Measurements from ENCODE around the gene AQP5. TPM values are rescaled to one million over a fixed set of nuclear protein-coding genes. Genes with fewer than 3 reads are reported as not detected.

The AQP5 gene
- total RNA-seq, 4 donors from 2014 or later = not detected

DNA sequence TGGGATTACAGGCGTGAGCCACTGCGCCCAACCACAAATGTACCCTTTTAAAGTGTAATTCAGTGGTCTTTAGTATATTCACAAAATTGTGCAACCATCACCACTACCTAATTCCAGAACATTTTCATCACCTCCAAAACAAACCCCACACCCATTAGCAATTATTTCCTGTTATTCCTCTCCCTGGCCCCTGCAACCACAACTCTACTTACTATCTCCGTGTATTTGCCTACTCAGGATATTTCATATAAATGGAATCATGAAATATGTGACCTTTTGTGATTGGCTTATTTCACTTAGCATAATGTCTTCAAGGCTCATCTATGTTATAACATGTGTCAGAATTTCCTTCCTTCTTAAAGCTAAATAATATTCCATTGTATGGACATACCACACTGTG lies 27.2 kb upstream of the AQP5 start:
- Histone ChIP-seq H3K9me3 (no peaks in the 10 kb centered on the region), H3K4me3 (no peak overlapping the region), H3K27ac (no peak overlapping the region), H3K36me3 (no peaks in the 10 kb centered on the region), H3K4me1 (no peaks in the 10 kb centered on the region), H3K27me3 (no peaks in the 10 kb centered on the region)
- DNase-seq = no peak
- TF ChIP-seq POLR2A (IDR thresholded peaks at IDR 0.05) (no peak), CTCF (IDR thresholded peaks at IDR 0.05) (no peak)

GRCh38 chr12:49936925-49937324 lies 24.7 kb upstream of the AQP5 start:
- TF ChIP-seq CTCF (IDR thresholded peaks at IDR 0.05) = no peak
- TF ChIP-seq POLR2A (IDR thresholded peaks at IDR 0.05) = no peak
- Histone ChIP-seq H3K36me3 (no peaks in the 10 kb centered on the region), H3K27me3 (no peaks in the 10 kb centered on the region), H3K4me3 (no peak overlapping the region), H3K4me1 (no peaks in the 10 kb centered on the region), H3K27ac (no peak overlapping the region), H3K9me3 (no peaks in the 10 kb centered on the region)
- DNase-seq = no peak

- H3K27ac ChIP-seq = no peak overlapping the region
- TF ChIP-seq CTCF (IDR thresholded peaks at IDR 0.05) (no peak), POLR2A (IDR thresholded peaks at IDR 0.05) (no peak)
Measured at GRCh38 chr12:49937639-49938300, 23.9 kb upstream of the AQP5 start.

DNA sequence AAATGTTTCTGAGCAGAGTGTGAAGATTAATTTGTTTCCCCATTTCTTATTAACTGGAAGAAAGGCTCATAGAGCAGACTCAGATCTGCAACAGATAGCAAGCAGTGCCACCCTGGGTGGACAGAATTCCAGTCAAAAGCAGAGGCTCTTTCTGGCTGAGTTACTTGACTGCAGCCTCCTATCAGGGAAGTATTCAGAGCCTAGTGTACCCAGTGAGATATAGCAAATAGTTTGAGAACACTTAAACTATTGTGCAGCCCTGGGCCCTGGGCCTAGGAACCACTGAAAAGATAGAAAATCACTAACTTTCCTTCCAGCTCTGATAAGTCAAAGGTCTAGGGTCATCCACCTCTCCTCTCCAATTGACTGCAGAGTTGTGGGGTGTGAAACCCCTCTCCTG lies 22.4 kb upstream of the AQP5 start:
- Histone ChIP-seq H3K4me3 (no peak overlapping the region), H3K27me3 (no peaks in the 10 kb centered on the region), H3K36me3 (no peaks in the 10 kb centered on the region), H3K27ac (no peak overlapping the region), H3K4me1 (no peaks in the 10 kb centered on the region), H3K9me3 (no peaks in the 10 kb centered on the region)
- TF ChIP-seq CTCF (IDR thresholded peaks at IDR 0.05) = no peak
- no peak for TF ChIP-seq POLR2A (IDR thresholded peaks at IDR 0.05)
- no peak for DNase-seq

More at GRCh38 chr12:49937639-49938300, 23.9 kb upstream of the AQP5 start:
- DNase-seq = no peak
- H3K4me1 ChIP-seq = no peaks in the 10 kb centered on the region
- H3K9me3 ChIP-seq = no peaks in the 10 kb centered on the region
- H3K27me3 ChIP-seq = no peaks in the 10 kb centered on the region
- no peak overlapping the region for H3K4me3 ChIP-seq
- no peaks in the 10 kb centered on the region for H3K36me3 ChIP-seq

- peak in 1 of 3 donors; percentile 17 for DNase-seq
- Histone ChIP-seq H3K4me3 (no peak overlapping the region), H3K27ac (no peak overlapping the region), H3K4me1 (no peaks in the 10 kb centered on the region), H3K9me3 (no peaks in the 10 kb centered on the region), H3K36me3 (no peaks in the 10 kb centered on the region), H3K27me3 (no peaks in the 10 kb centered on the region)
- TF ChIP-seq POLR2A (IDR thresholded peaks at IDR 0.05) = no peak
- no peak for TF ChIP-seq CTCF (IDR thresholded peaks at IDR 0.05)
Measured at GRCh38 chr12:49939707-49940106, 22.0 kb upstream of the AQP5 start.
